RWPE2 (cell line): ENCODE measurements around the gene FFAR3.
A peak's percentile ranks its signal among the peaks of the same experiment; 100 is the strongest.

Experiments
- ATAC-seq: fragments of 200-7000 bp; cut with Tn5 transposase; 3 replicates; pipeline ENCODE4 v1.9.1; 2021; ENCODE audit warnings: low read depth
- DNase-seq: peaks from one replicate; pipeline ENCODE4 v3.0.0-alpha.2; 2020; ENCODE audit warnings: low spot score
- H3K27ac ChIP-seq: fragments of 450-650 bp; 2 replicates; pipeline ENCODE4 v1.5.1; 2017; ENCODE audit warnings: mild to moderate bottlenecking; ENCODE audit not compliant: poor library complexity, severe bottlenecking
- H3K27me3 ChIP-seq: fragments of 250-450 bp; sonication (Bioruptor Pico); 2 replicates; pipeline ENCODE4 v1.5.1; 2021; ENCODE audit warnings: mild to moderate bottlenecking, moderate library complexity; ENCODE audit not compliant: insufficient read depth, poor library complexity, severe bottlenecking
- H3K36me3 ChIP-seq: fragments of 250-450 bp; sonication (Bioruptor Pico); 2 replicates; pipeline ENCODE4 v1.5.1; 2020; ENCODE audit warnings: low read depth, mild to moderate bottlenecking, moderate library complexity
- H3K4me1 ChIP-seq: fragments of 250-450 bp; sonication (Bioruptor Pico); 2 replicates; pipeline ENCODE4 v1.5.1; 2021; ENCODE audit warnings: mild to moderate bottlenecking, moderate library complexity; ENCODE audit not compliant: insufficient read depth, poor library complexity, severe bottlenecking
- H3K4me3 ChIP-seq: fragments of 250-450 bp; sonication (Bioruptor Pico); 2 replicates; pipeline ENCODE4 v1.5.1; 2021; ENCODE audit warnings: mild to moderate bottlenecking, moderate library complexity; ENCODE audit not compliant: severe bottlenecking
- H3K9me3 ChIP-seq: fragments of 250-450 bp; sonication (Bioruptor Pico); 2 replicates; pipeline ENCODE4 v1.5.1; 2021; ENCODE audit warnings: mild to moderate bottlenecking, moderate library complexity; ENCODE audit not compliant: severe bottlenecking
- TF ChIP-seq, protein P1 (sequence below): fragments of 450-650 bp; IDR thresholded peaks from one replicate; pipeline ENCODE4 v1.5.1; 2017; ENCODE audit warnings: mild to moderate bottlenecking, moderate library complexity; ENCODE audit not compliant: poor library complexity, severe bottlenecking

Gene FFAR3

DNA sequence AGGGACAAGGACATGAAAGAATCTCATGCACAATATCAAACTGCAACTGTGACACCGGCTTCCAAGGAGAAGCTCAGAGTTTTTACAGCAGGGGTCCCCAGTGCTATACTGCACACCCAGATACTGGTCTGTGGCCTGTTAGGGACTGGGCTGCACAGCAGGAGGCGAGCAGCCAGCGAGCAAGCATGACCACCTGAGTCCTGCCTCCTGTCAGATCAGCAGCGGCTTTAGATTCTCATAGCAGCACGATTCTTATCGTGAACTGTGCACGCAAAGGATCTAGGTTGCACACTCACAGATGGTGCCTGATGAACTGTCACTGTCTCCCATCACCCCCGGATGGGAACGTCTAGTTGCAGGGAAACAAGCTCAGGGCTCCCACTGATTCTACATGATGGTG, 42.4 kb upstream of the FFAR3 start:
- no peaks in the 10 kb centered on the region for H3K36me3 ChIP-seq
- TF ChIP-seq, protein P1, sequence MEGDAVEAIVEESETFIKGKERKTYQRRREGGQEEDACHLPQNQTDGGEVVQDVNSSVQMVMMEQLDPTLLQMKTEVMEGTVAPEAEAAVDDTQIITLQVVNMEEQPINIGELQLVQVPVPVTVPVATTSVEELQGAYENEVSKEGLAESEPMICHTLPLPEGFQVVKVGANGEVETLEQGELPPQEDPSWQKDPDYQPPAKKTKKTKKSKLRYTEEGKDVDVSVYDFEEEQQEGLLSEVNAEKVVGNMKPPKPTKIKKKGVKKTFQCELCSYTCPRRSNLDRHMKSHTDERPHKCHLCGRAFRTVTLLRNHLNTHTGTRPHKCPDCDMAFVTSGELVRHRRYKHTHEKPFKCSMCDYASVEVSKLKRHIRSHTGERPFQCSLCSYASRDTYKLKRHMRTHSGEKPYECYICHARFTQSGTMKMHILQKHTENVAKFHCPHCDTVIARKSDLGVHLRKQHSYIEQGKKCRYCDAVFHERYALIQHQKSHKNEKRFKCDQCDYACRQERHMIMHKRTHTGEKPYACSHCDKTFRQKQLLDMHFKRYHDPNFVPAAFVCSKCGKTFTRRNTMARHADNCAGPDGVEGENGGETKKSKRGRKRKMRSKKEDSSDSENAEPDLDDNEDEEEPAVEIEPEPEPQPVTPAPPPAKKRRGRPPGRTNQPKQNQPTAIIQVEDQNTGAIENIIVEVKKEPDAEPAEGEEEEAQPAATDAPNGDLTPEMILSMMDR, result no peak
- H3K27ac ChIP-seq, result no peak overlapping the region
- H3K4me3 ChIP-seq, result no peak overlapping the region
- no peaks in the 10 kb centered on the region for H3K27me3 ChIP-seq
- peaks cover 11% of the 10 kb centered on the region for H3K4me1 ChIP-seq
- no peak for DNase-seq
- ATAC-seq, result no peak
- H3K9me3 ChIP-seq, result no peaks in the 10 kb centered on the region

DNA sequence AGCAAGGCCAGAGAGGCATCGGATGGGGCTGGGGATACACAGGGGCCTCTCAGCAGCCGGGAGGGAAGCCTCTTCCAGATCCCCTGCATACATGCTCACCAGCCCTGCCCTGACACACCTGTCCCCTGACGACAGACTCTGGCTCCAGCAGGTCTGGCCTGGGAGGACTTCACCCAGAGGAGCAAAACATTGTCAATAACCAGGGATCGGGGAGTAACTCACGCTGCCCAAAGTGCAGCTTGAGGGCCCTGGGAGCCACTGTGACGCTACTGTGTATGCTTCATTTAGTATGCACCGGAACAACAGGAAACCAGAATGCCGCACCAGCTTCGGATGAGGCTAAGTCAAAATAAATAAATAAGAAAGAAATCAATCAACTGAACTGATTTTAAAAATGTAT, 41.7 kb upstream of the FFAR3 start:
- no peak for DNase-seq
- peaks cover 11% of the 10 kb centered on the region for H3K4me1 ChIP-seq

DNA sequence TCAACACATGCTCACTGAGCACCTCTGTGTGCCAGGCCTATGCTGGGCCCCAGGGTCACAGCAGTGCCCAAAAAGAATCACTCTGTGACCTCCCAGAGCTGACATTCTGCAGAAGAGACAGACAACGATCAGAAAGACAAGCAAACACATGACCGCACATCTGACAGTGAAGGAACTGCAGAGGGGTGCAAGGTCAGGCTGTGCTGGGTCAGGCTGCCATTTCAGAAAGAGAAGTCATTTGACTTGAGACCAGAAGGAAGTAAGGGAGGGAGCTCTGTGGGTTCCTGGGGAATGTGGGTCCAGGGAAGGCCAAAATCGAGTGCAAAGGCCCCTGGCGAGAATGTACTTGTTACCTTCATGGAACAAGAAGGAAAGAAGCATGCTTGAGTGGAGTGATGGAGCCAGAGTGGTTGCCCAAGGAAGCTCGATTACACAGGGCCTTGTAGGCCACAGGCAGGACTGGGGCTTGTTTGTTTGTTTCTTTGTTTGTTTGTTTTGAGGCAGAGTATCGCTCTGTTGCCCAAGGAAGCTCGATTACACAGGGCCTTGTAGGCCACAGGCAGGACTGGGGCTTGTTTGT, 40.7 kb upstream of the FFAR3 start:
- peaks cover 11% of the 10 kb centered on the region for H3K4me1 ChIP-seq
- no peak overlapping the region for H3K4me3 ChIP-seq
- no peaks in the 10 kb centered on the region for H3K36me3 ChIP-seq
- H3K9me3 ChIP-seq, result no peaks in the 10 kb centered on the region
- ATAC-seq (no peak), DNase-seq (no peak)
- no peak overlapping the region for H3K27ac ChIP-seq
- TF ChIP-seq, protein P1, result no peak
- H3K27me3 ChIP-seq, result no peaks in the 10 kb centered on the region

More for the DNA sequence above, 41.7 kb upstream of the FFAR3 start:
- no peak for ATAC-seq
- Histone ChIP-seq H3K36me3 (no peaks in the 10 kb centered on the region), H3K27me3 (no peaks in the 10 kb centered on the region), H3K9me3 (no peaks in the 10 kb centered on the region), H3K4me3 (no peak overlapping the region), H3K27ac (no peak overlapping the region)
- TF ChIP-seq, protein P1, result no peak

DNA sequence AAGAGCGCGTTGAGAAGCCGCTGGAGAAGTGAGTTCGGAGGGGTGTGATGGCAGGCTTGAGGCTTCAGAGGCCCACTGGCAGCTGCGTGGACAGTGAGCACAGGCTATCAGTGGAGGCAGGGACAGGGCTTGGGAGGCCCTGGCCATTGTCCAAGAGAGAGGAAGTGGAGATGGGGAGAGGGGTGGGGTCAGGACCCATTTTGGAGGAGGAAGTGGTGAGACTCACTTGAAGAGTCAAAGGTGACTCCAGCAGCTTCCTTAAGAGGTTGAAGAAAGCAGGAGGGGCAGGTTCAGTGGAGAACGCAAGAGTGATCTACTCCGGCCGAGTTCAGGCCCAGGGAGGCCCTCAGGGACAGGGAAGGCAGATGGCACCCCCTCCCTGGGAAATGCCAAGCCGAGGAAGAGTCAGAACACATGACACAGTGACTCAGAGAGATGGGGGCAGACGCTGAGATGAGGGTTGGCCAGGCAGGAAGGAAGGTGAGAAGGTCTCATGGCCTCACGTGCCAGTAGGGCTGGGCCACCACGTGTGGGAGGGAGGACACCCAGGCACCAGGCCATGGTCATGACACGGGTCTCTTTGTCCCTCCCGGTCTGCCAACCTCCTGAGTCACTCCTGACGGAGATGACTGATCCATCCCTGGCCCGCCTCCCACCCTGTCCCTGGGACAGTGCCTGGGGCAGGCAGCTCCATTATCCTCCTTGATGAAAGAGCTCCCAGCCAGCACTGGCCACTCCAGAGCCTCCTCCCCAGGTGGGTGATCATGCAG, 39.4 kb upstream of the FFAR3 start:
- Histone ChIP-seq H3K4me1 (peaks cover 6% of the 10 kb centered on the region), H3K27ac (peak overlapping the region; percentile 22), H3K36me3 (no peaks in the 10 kb centered on the region), H3K27me3 (no peaks in the 10 kb centered on the region), H3K4me3 (no peak overlapping the region), H3K9me3 (no peaks in the 10 kb centered on the region)
- ATAC-seq (peak; percentile 89), DNase-seq (peak; percentile 86)
- TF ChIP-seq, protein P1, result no peak
